GM15510 (cell line): Measurements from ENCODE around the gene TSKU.

ENCODE experiments used
- POLR2A ChIP-seq: IDR thresholded peaks from 3 replicates; pipeline ENCODE4 v1.6.1; 2011; ENCODE audit warnings: borderline replicate concordance; ENCODE audit not compliant: insufficient read length; ENCODE audit errors: extremely low read depth

Gene TSKU

GRCh38 chr11:76747915-76748860 is 35.0 kb upstream of the TSKU start:
- TF ChIP-seq POLR2A: no peak

- no peak for TF ChIP-seq POLR2A
These were observed 34.2 kb upstream of the TSKU start for GRCh38 chr11:76748948-76749347.

- TF ChIP-seq POLR2A: no peak
These were observed 33.1 kb upstream of the TSKU start for GRCh38 chr11:76750067-76750466.

GRCh38 chr11:76750746-76751145 is 32.4 kb upstream of the TSKU start:
- no peak for TF ChIP-seq POLR2A

GRCh38 chr11:76752321-76753143 is 30.6 kb upstream of the TSKU start:
- TF ChIP-seq POLR2A: no peak

GRCh38 chr11:76753449-76753848 is 29.7 kb upstream of the TSKU start:
- TF ChIP-seq POLR2A: no peak

GRCh38 chr11:76753950-76754349 is 29.2 kb upstream of the TSKU start:
- TF ChIP-seq POLR2A: no peak

- TF ChIP-seq POLR2A: no peak
These were observed 26.8 kb upstream of the TSKU start for GRCh38 chr11:76756341-76756741.

GRCh38 chr11:76758311-76758710 is 24.8 kb upstream of the TSKU start:
- no peak for TF ChIP-seq POLR2A

GRCh38 chr11:76759092-76759491 is 24.1 kb upstream of the TSKU start:
- TF ChIP-seq POLR2A: no peak

- TF ChIP-seq POLR2A: no peak
These were observed 23.6 kb upstream of the TSKU start for GRCh38 chr11:76759517-76759916.

GRCh38 chr11:76760236-76760635 is 22.9 kb upstream of the TSKU start:
- TF ChIP-seq POLR2A: no peak

GRCh38 chr11:76761718-76762355 is 21.3 kb upstream of the TSKU start:
- TF ChIP-seq POLR2A: no peak

- TF ChIP-seq POLR2A: no peak
These were observed 20.8 kb upstream of the TSKU start for GRCh38 chr11:76762356-76762752.

- no peak for TF ChIP-seq POLR2A
These were observed 20.1 kb upstream of the TSKU start for GRCh38 chr11:76762867-76763572.

GRCh38 chr11:76763573-76764346 is 19.4 kb upstream of the TSKU start:
- no peak for TF ChIP-seq POLR2A
